HCT116 (cell line): ENCODE measurements around the gene SELENOS. TPM values are rescaled to one million over a fixed set of nuclear protein-coding genes. Genes with fewer than 3 reads are reported as not detected.

Experiments
- ATAC-seq: fragments of 200-7000 bp; cut with Tn5 transposase; 2 replicates; pipeline ENCODE4 v1.9.1; 2020; ENCODE audit warnings: mild to moderate bottlenecking, moderate library complexity
- BruUV-seq: library from RNA; stranded (reverse); fragments of 400-500 nt; replicated peaks from 2 replicates; lab custom pipeline; 2021; lab: Mats Ljungman, UMichigan
- CTCF ChIA-PET: fragments of 300-600 bp; sonication (Branson Sonifier 250); formaldehyde crosslinking; loops from one replicate; lab custom pipeline; 2021; ENCODE audit warnings: antibody characterized with exemption; lab: Charles Lee
- POLR2A ChIA-PET: fragments of 300-600, 350-600 bp; sonication (Branson Sonifier 250); formaldehyde crosslinking; loops from one replicate; lab custom pipeline; 2021; ENCODE audit warnings: antibody characterized with exemption; lab: Charles Lee
- RAD21 ChIA-PET, 2 experiments: fragments of 300-600 bp; sonication (Branson Sonifier 250); formaldehyde crosslinking; loops; one replicate each; lab custom pipeline; 2023; ENCODE audit warnings: low total read pairs in 2 of 2; ENCODE audit not compliant: uncharacterized antibody in 2 of 2, unreplicated experiment in 2 of 2, low non-redundant PET in 1 of 2; lab: Charles Lee
- DNase-seq: peaks from one replicate; pipeline ENCODE4 v3.0.0-alpha.2; 2010; ENCODE audit warnings: low read depth, low spot score
- H2AFZ ChIP-seq: fragments of 200-600 bp; shearing (Covaris generic), sonication (generic); 2 replicates; pipeline ENCODE4 v1.6.1; 2017; ENCODE audit warnings: low read depth, mixed run types, mixed read lengths, antibody characterized with exemption, low read length; ENCODE audit not compliant: poor library complexity, severe bottlenecking
- H3K27ac ChIP-seq: 2 replicates; pipeline ENCODE4 v1.5.1; 2012; ENCODE audit warnings: low read depth, low read length
- H3K27me3 ChIP-seq: fragments of 200-600 bp; sonication (generic); 2 replicates; pipeline ENCODE4 v1.6.1; 2016; ENCODE audit warnings: mixed run types, low read length, mixed read lengths; ENCODE audit not compliant: insufficient read depth
- H3K36me3 ChIP-seq, 2 experiments: fragments of 200-500 bp in 1 of 2; fragments of 200-600 bp in 1 of 2; sonication (Bioruptor generic) in 1 of 2; sonication (generic) in 1 of 2; 2 replicates each; pipeline versions ENCODE4 v1.5.1 to v1.6.1; 2014 to 2016; ENCODE audit warnings: low read length in 2 of 2, inconsistent platforms in 1 of 2, mixed read lengths in 1 of 2, mixed run types in 1 of 2; ENCODE audit not compliant: insufficient read depth in 2 of 2, control insufficient read depth in 1 of 2
- H3K4me1 ChIP-seq, 2 experiments: fragments of 200-600 bp in 1 of 2; sonication (generic) in 1 of 2; 2 replicates each; pipeline versions ENCODE4 v1.5.1 to v1.6.1; 2012 to 2017; ENCODE audit warnings: low read length in 2 of 2, inconsistent platforms in 1 of 2, mild to moderate bottlenecking in 1 of 2, mixed read lengths in 1 of 2, mixed run types in 1 of 2, moderate library complexity in 1 of 2; ENCODE audit not compliant: insufficient read depth in 2 of 2, control insufficient read depth in 1 of 2
- H3K4me2 ChIP-seq: fragments of 200-600 bp; sonication (generic); 2 replicates; pipeline ENCODE4 v1.6.1; 2017; ENCODE audit warnings: mixed run types, low read length, mixed read lengths
- H3K4me3 ChIP-seq, 2 experiments: fragments of 200-600 bp in 1 of 2; sonication (generic) in 1 of 2; replicated peaks in 1 of 2; 2 replicates each; pipeline ENCODE4 v1.5.1; 2011 to 2016; ENCODE audit warnings: low read length in 2 of 2, control low read depth in 1 of 2, low read depth in 1 of 2, mild to moderate bottlenecking in 1 of 2, mixed read lengths in 1 of 2, mixed run types in 1 of 2
- H3K79me2 ChIP-seq: fragments of 200-600 bp; sonication (generic); 2 replicates; pipeline ENCODE4 v1.6.1; 2017; ENCODE audit warnings: mild to moderate bottlenecking, mixed run types, low read length, moderate library complexity, mixed read lengths; ENCODE audit not compliant: insufficient read depth
- H3K9ac ChIP-seq: fragments of 200-600 bp; sonication (generic); 2 replicates; pipeline ENCODE4 v1.6.1; 2016; ENCODE audit warnings: low read length, mixed read lengths
- H3K9me2 ChIP-seq: fragments of 200-600 bp; sonication (generic), shearing (Covaris generic); 2 replicates; pipeline ENCODE4 v1.6.1; 2017; ENCODE audit warnings: mixed run types, mild to moderate bottlenecking, moderate library complexity; ENCODE audit not compliant: insufficient read depth
- H3K9me3 ChIP-seq, 2 experiments: fragments of 200-500 bp in 1 of 2; fragments of 200-600 bp in 1 of 2; sonication (Bioruptor generic) in 1 of 2; sonication (generic) in 1 of 2; 2 replicates each; pipeline ENCODE4 v1.6.1; 2014 to 2017; ENCODE audit warnings: low read length in 2 of 2, mixed read lengths in 2 of 2, inconsistent platforms in 1 of 2, low read depth in 1 of 2, mild to moderate bottlenecking in 1 of 2, mixed run types in 1 of 2, moderate library complexity in 1 of 2; ENCODE audit not compliant: control insufficient read depth in 1 of 2, insufficient read depth in 1 of 2
- H4K20me1 ChIP-seq: fragments of 200-600 bp; sonication (generic), shearing (Covaris generic); 2 replicates; pipeline ENCODE4 v1.6.1; 2017; ENCODE audit warnings: mixed run types, mild to moderate bottlenecking, moderate library complexity; ENCODE audit not compliant: insufficient read depth
- CEBPB ChIP-seq: IDR thresholded peaks from 2 replicates; pipeline ENCODE4 v1.6.1; 2012; ENCODE audit warnings: low read depth
- EGR1 ChIP-seq: IDR thresholded peaks from 2 replicates; pipeline ENCODE4 v1.6.1; 2012; ENCODE audit warnings: low read depth
- ELF1 ChIP-seq: IDR thresholded peaks from 2 replicates; pipeline ENCODE4 v1.6.1; 2012; ENCODE audit warnings: low read depth, borderline replicate concordance
- EZH2phosphoT487 ChIP-seq: fragments of 200-600 bp; IDR thresholded peaks from 2 replicates; pipeline ENCODE4 v1.6.1; 2018; ENCODE audit warnings: antibody characterized with exemption, borderline replicate concordance
- FOSL1 ChIP-seq: IDR thresholded peaks from 2 replicates; pipeline ENCODE4 v1.6.1; 2012; ENCODE audit warnings: low read depth
- JUND ChIP-seq: IDR thresholded peaks from 2 replicates; pipeline ENCODE4 v1.6.1; 2012
- SIN3A ChIP-seq: IDR thresholded peaks from 2 replicates; pipeline ENCODE4 v1.6.1; 2012; ENCODE audit warnings: low read depth
- SRF ChIP-seq: IDR thresholded peaks from 2 replicates; pipeline ENCODE4 v1.6.1; 2012; ENCODE audit warnings: low read depth
- TCF7L2 ChIP-seq: IDR thresholded peaks from 2 replicates; pipeline ENCODE4 v1.7.0; 2011; ENCODE audit warnings: borderline replicate concordance, inconsistent platforms; ENCODE audit not compliant: insufficient read depth, insufficient read length; ENCODE audit errors: extremely low read depth
- YY1 ChIP-seq: IDR thresholded peaks from 2 replicates; pipeline ENCODE4 v1.6.1; 2011; ENCODE audit warnings: low read length, low read depth, moderate library complexity, mild to moderate bottlenecking; ENCODE audit not compliant: insufficient replicate concordance; ENCODE audit errors: extremely low read depth
- ZNF274 ChIP-seq: fragments of 200-500 bp; sonication (Bioruptor generic); IDR thresholded peaks from 2 replicates; pipeline ENCODE4 v1.6.1; 2014; ENCODE audit warnings: mild to moderate bottlenecking, low read depth, low read length, inconsistent platforms
- intact Hi-C: fragments of 100-400 bp; cut with micrococcal nuclease; formaldehyde crosslinking; loops from 2 replicates; pipeline ENCODE4 v1.10.0; 2022
- total RNA-seq: library from RNA; stranded (reverse); gene quantifications from one replicate; pipeline ENCODE4 v1.2.1, GENCODE V29; 2021; ENCODE audit not compliant: unreplicated experiment
- TF ChIP-seq, protein P1 (sequence below): IDR thresholded peaks from 2 replicates; pipeline ENCODE4 v1.6.1; 2012; ENCODE audit warnings: low read depth
- TF ChIP-seq, protein P2 (sequence below): IDR thresholded peaks from 2 replicates; pipeline ENCODE4 v1.6.1; 2012
- TF ChIP-seq, protein P3 (sequence below): IDR thresholded peaks from 2 replicates; pipeline ENCODE4 v1.6.1; 2011; ENCODE audit warnings: mild to moderate bottlenecking, low read length, moderate library complexity; ENCODE audit not compliant: insufficient replicate concordance; ENCODE audit errors: extremely low read depth
- TF ChIP-seq, protein P4 (sequence below), 3 experiments: fragments of 200-600 bp in 1 of 3; sonication (generic) in 1 of 3; IDR thresholded peaks in 2 of 3; conservative IDR thresholded peaks in 1 of 3; 2 replicates each; pipeline ENCODE4 v1.5.1; 2012 to 2017; ENCODE audit warnings: low read depth in 2 of 3, low read length in 2 of 3, antibody characterized with exemption in 1 of 3, borderline replicate concordance in 1 of 3, control low read depth in 1 of 3, mild to moderate bottlenecking in 1 of 3, mixed read lengths in 1 of 3, mixed run types in 1 of 3, moderate library complexity in 1 of 3; ENCODE audit not compliant: insufficient read depth in 1 of 3

The SELENOS gene
- total RNA-seq, 1 experiment from 2014 or later = 45.6 TPM

DNA sequence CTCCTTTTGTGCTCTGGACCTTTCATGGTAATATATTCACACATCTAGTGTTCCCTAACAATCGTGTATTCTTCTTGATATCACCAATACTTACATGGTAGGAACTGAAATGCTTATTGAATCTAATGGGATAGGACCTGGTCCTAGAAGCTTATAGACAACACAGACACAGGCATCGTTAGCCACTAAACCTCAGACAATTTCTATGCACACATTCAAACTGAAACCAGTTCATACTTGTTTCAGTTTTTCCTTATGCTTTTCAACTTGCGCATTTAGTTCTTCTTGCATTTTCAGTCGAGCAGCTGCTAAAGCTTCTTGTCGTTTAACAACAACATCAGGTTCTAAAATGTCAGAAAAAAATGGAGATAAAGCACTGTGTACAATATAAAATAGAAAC lies 2.3 kb downstream of the SELENOS start:
- no peak overlapping the region for H3K9ac ChIP-seq
- H3K9me3 ChIP-seq = no peaks in the 10 kb centered on the region
- TF ChIP-seq, protein P1, sequence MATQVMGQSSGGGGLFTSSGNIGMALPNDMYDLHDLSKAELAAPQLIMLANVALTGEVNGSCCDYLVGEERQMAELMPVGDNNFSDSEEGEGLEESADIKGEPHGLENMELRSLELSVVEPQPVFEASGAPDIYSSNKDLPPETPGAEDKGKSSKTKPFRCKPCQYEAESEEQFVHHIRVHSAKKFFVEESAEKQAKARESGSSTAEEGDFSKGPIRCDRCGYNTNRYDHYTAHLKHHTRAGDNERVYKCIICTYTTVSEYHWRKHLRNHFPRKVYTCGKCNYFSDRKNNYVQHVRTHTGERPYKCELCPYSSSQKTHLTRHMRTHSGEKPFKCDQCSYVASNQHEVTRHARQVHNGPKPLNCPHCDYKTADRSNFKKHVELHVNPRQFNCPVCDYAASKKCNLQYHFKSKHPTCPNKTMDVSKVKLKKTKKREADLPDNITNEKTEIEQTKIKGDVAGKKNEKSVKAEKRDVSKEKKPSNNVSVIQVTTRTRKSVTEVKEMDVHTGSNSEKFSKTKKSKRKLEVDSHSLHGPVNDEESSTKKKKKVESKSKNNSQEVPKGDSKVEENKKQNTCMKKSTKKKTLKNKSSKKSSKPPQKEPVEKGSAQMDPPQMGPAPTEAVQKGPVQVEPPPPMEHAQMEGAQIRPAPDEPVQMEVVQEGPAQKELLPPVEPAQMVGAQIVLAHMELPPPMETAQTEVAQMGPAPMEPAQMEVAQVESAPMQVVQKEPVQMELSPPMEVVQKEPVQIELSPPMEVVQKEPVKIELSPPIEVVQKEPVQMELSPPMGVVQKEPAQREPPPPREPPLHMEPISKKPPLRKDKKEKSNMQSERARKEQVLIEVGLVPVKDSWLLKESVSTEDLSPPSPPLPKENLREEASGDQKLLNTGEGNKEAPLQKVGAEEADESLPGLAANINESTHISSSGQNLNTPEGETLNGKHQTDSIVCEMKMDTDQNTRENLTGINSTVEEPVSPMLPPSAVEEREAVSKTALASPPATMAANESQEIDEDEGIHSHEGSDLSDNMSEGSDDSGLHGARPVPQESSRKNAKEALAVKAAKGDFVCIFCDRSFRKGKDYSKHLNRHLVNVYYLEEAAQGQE = no peak
- TF ChIP-seq, protein P2, sequence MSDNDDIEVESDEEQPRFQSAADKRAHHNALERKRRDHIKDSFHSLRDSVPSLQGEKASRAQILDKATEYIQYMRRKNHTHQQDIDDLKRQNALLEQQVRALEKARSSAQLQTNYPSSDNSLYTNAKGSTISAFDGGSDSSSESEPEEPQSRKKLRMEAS = no peak
- TF ChIP-seq ZNF274 (no peak), TCF7L2 (no peak), CEBPB (no peak), SIN3A (no peak), SRF (no peak), JUND (no peak), EGR1 (no peak), FOSL1 (no peak), EZH2phosphoT487 (no peak), YY1 (no peak), ELF1 (no peak)
- TF ChIP-seq, protein P3, sequence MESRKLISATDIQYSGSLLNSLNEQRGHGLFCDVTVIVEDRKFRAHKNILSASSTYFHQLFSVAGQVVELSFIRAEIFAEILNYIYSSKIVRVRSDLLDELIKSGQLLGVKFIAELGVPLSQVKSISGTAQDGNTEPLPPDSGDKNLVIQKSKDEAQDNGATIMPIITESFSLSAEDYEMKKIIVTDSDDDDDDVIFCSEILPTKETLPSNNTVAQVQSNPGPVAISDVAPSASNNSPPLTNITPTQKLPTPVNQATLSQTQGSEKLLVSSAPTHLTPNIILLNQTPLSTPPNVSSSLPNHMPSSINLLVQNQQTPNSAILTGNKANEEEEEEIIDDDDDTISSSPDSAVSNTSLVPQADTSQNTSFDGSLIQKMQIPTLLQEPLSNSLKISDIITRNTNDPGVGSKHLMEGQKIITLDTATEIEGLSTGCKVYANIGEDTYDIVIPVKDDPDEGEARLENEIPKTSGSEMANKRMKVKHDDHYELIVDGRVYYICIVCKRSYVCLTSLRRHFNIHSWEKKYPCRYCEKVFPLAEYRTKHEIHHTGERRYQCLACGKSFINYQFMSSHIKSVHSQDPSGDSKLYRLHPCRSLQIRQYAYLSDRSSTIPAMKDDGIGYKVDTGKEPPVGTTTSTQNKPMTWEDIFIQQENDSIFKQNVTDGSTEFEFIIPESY = no peak
- TF ChIP-seq, protein P4, sequence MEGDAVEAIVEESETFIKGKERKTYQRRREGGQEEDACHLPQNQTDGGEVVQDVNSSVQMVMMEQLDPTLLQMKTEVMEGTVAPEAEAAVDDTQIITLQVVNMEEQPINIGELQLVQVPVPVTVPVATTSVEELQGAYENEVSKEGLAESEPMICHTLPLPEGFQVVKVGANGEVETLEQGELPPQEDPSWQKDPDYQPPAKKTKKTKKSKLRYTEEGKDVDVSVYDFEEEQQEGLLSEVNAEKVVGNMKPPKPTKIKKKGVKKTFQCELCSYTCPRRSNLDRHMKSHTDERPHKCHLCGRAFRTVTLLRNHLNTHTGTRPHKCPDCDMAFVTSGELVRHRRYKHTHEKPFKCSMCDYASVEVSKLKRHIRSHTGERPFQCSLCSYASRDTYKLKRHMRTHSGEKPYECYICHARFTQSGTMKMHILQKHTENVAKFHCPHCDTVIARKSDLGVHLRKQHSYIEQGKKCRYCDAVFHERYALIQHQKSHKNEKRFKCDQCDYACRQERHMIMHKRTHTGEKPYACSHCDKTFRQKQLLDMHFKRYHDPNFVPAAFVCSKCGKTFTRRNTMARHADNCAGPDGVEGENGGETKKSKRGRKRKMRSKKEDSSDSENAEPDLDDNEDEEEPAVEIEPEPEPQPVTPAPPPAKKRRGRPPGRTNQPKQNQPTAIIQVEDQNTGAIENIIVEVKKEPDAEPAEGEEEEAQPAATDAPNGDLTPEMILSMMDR (IDR thresholded peaks at IDR 0.05 in 2 of 3, conservative IDR thresholded peaks at IDR 0.05 in 1 of 3; ENCODE audit: borderline replicate concordance in 1 of 3, insufficient read depth in 1 of 3, low read depth in 2 of 3, low read length in 2 of 3) = no peak
- no peaks in the 10 kb centered on the region for H3K9me2 ChIP-seq
- no peaks in the 10 kb centered on the region for H3K27me3 ChIP-seq
- DNase-seq = no peak
- intact Hi-C loops = no loop called here
- H3K4me1 ChIP-seq = peaks cover 2 to 12% of the 10 kb centered on the region in 2 experiments; a peak in 3 of 4 replicates
- H3K4me2 ChIP-seq = no peak overlapping the region
- H3K4me3 ChIP-seq = no peak overlapping the region
- CTCF ChIA-PET = no interaction called here
- RAD21 ChIA-PET = no interaction called here
- BruUV-seq = no TSS peak
- POLR2A ChIA-PET = no interaction called here
- H2AFZ ChIP-seq = no peak overlapping the region
- peaks cover 32% of the 10 kb centered on the region for H3K79me2 ChIP-seq
- no peak for ATAC-seq
- H3K27ac ChIP-seq = no peak overlapping the region
- peaks cover 38 to 53% of the 10 kb centered on the region in 2 experiments for H3K36me3 ChIP-seq
- no peaks in the 10 kb centered on the region for H4K20me1 ChIP-seq
